ENCODE results near the gene SPCS3.

- TF ChIP-seq CTCF (IDR thresholded peaks at IDR 0.05; ENCODE audit: poor library complexity) (peak; percentile 59), EZH2 (IDR thresholded peaks at IDR 0.05; ENCODE audit: borderline replicate concordance) (no peak), EZH2phosphoT487 (IDR thresholded peaks at IDR 0.05; ENCODE audit: low read depth, severe bottlenecking, unreplicated experiment) (no peak)
These were observed 58.0 kb downstream of the SPCS3 start for GRCh38 chr4:176377780-176378179.
